ENCODE measurements around the gene TFF1.

GRCh38 chr21:42348762-42349161 lies 17.6 kb downstream of the TFF1 start:
- TF ChIP-seq RARB (CRISPR knock-in tag; IDR thresholded peaks at IDR 0.05) (no peak), ZC3H10 (CRISPR knock-in tag; IDR thresholded peaks at IDR 0.05) (no peak), ZNF565 (CRISPR knock-in tag; conservative IDR thresholded peaks at IDR 0.05; ENCODE audit: low read depth) (no peak), ZFP30 (CRISPR knock-in tag; IDR thresholded peaks at IDR 0.05) (no peak), CSRNP3 (CRISPR knock-in tag; IDR thresholded peaks at IDR 0.05) (no peak), ZFP3 (CRISPR knock-in tag; IDR thresholded peaks at IDR 0.05) (no peak), ISL1 (CRISPR knock-in tag; IDR thresholded peaks at IDR 0.05) (no peak), ZNF8 (CRISPR knock-in tag; IDR thresholded peaks at IDR 0.05) (no peak)

All from SK-N-SH treated with all-trans-retinoic acid at 6 μM for 48 hours (cell line).